T47D (cell line): ENCODE results near the gene SVEP1.

Experiments
- DNase-seq, 2 experiments: peaks; one replicate each; pipeline versions ENCODE4 v3.0.0 to v3.0.0-alpha.2; 2011 to 2012; ENCODE audit warnings: low read depth in 1 of 2, low spot score in 1 of 2
- JUND ChIP-seq: IDR thresholded peaks from 2 replicates; pipeline ENCODE4 v1.6.1; 2012; ENCODE audit warnings: low read depth
- in situ Hi-C: cut with HindIII; loops from 2 replicates; pipeline ENCODE4 v1.10.0; 2016; ENCODE audit warnings: low sequenced_read_pairs, low pct_unique_long_range_greater_than_20kb

Gene SVEP1

GRCh38 chr9:110356639-110357395 is 222.7 kb downstream of the SVEP1 start:
- in situ Hi-C loops: no loop called here
- DNase-seq: no peak
- no peak for TF ChIP-seq JUND

- DNase-seq: no peak
- in situ Hi-C loops: no loop called here
- TF ChIP-seq JUND: no peak
Observed at GRCh38 chr9:110355911-110356310, 223.6 kb downstream of the SVEP1 start.

- in situ Hi-C loops: no loop called here
- TF ChIP-seq JUND: no peak
- peak in 1 of 2 experiments; percentile 17 for DNase-seq
Observed at GRCh38 chr9:110351009-110351467, 228.5 kb downstream of the SVEP1 start.

- TF ChIP-seq JUND: no peak
- no peak for DNase-seq
- in situ Hi-C loops: no loop called here
Observed at GRCh38 chr9:110346325-110346724, 233.2 kb downstream of the SVEP1 start.

GRCh38 chr9:110344821-110345220 is 234.7 kb downstream of the SVEP1 start:
- TF ChIP-seq JUND: no peak
- in situ Hi-C loops: no loop called here
- no peak for DNase-seq

- TF ChIP-seq JUND: no peak
- DNase-seq: no peak
- in situ Hi-C loops: no loop called here
Observed at GRCh38 chr9:110343551-110343950, 236.0 kb downstream of the SVEP1 start.

- in situ Hi-C loops: no loop called here
- no peak for TF ChIP-seq JUND
- peak in 1 of 2 experiments; percentile 54 for DNase-seq
Observed at GRCh38 chr9:110340306-110340705, 239.2 kb downstream of the SVEP1 start.

- DNase-seq: no peak
- in situ Hi-C loops: no loop called here
- no peak for TF ChIP-seq JUND
Observed at GRCh38 chr9:110338143-110338542, 241.4 kb downstream of the SVEP1 start.

- no peak for TF ChIP-seq JUND
Observed at GRCh38 chr9:110337727-110338126, 241.8 kb downstream of the SVEP1 start, which contains the start of gene TXNDC8. Gene TXNDC8 (minus strand): TSS chr9:110337863.

GRCh38 chr9:110336363-110336762 is 243.2 kb downstream of the SVEP1 start:
- DNase-seq: no peak
- in situ Hi-C loops: no loop called here
- TF ChIP-seq JUND: no peak

More at GRCh38 chr9:110337727-110338126, 241.8 kb downstream of the SVEP1 start, which contains the start of gene TXNDC8:
- in situ Hi-C loops: no loop called here
- no peak for DNase-seq

GRCh38 chr9:110334871-110335270 is 244.7 kb downstream of the SVEP1 start:
- in situ Hi-C loops: no loop called here
- no peak for DNase-seq
- TF ChIP-seq JUND: no peak

- in situ Hi-C loops: no loop called here
- no peak for TF ChIP-seq JUND
Observed at GRCh38 chr9:110334183-110334582, 245.4 kb downstream of the SVEP1 start.

GRCh38 chr9:110332766-110333165 is 246.8 kb downstream of the SVEP1 start:
- no peak for DNase-seq
- no peak for TF ChIP-seq JUND
- in situ Hi-C loops: no loop called here

More at GRCh38 chr9:110334183-110334582, 245.4 kb downstream of the SVEP1 start:
- DNase-seq: no peak

GRCh38 chr9:110330484-110331105 is 248.9 kb downstream of the SVEP1 start:
- TF ChIP-seq JUND: no peak
- DNase-seq: no peak
- in situ Hi-C loops: no loop called here
